OCI-LY3 (cell line): ENCODE data around the gene RGL3.
"Not testable (repeated sequence)": the region's sequence is repeated elsewhere in the genome, so short reads cannot be mapped to it uniquely, and the experiment has no call there.

Experiments used
- H2AFZ ChIP-seq: fragments of 200-600, 300-600 bp; shearing (Covaris generic); 2 replicates; pipeline ENCODE4 v1.6.0; 2014; ENCODE audit warnings: antibody characterized with exemption, low read depth, low read length
- H3K27ac ChIP-seq: fragments of 200-600, 300-600 bp; sonication (generic); 2 replicates; pipeline ENCODE4 v1.5.1; 2014; ENCODE audit warnings: mild to moderate bottlenecking, low read length, moderate library complexity, mixed read lengths
- H3K27me3 ChIP-seq: fragments of 200-600, 300-600 bp; sonication (generic); 2 replicates; pipeline ENCODE4 v1.6.1; 2014; ENCODE audit warnings: low read depth, low read length, mixed read lengths
- H3K36me3 ChIP-seq: fragments of 200-600, 300-600 bp; sonication (generic); replicated peaks from 2 replicates; pipeline ENCODE3; 2014; ENCODE audit warnings: low read depth, low read length, mixed read lengths
- H3K4me1 ChIP-seq: fragments of 300-600, 200-600 bp; sonication (generic); 2 replicates; pipeline ENCODE4 v1.6.1; 2014; ENCODE audit warnings: low read length, mixed read lengths
- H3K4me2 ChIP-seq: fragments of 200-600, 300-600 bp; sonication (generic); 2 replicates; pipeline ENCODE4 v1.6.1; 2014; ENCODE audit warnings: low read length, mixed read lengths
- H3K4me3 ChIP-seq: fragments of 300-600, 200-600 bp; sonication (generic); 2 replicates; pipeline ENCODE4 v1.5.1; 2014; ENCODE audit warnings: antibody characterized with exemption, mild to moderate bottlenecking, low read length, moderate library complexity
- H3K79me2 ChIP-seq: fragments of 300-600, 200-600 bp; shearing (Covaris generic); 2 replicates; pipeline ENCODE4 v1.6.1; 2014; ENCODE audit warnings: mild to moderate bottlenecking, low read length, mixed read lengths
- H3K9ac ChIP-seq: fragments of 300-600, 200-600 bp; shearing (Covaris generic); 2 replicates; pipeline ENCODE4 v1.6.0; 2014; ENCODE audit warnings: mild to moderate bottlenecking, low read length, moderate library complexity
- H3K9me3 ChIP-seq: fragments of 200-600, 300-600 bp; shearing (Covaris generic); 2 replicates; pipeline ENCODE4 v1.6.1; 2014; ENCODE audit warnings: low read length, mixed read lengths; ENCODE audit not compliant: insufficient read depth
- H4K20me1 ChIP-seq: fragments of 200-600, 300-600 bp; sonication (generic); 2 replicates; pipeline ENCODE4 v1.6.1; 2016; ENCODE audit warnings: low read length, mixed read lengths; ENCODE audit not compliant: insufficient read depth
- CTCF ChIP-seq: fragments of 200-600, 300-600 bp; sonication (generic); IDR thresholded peaks from 2 replicates; pipeline ENCODE4 v1.5.1; 2014; ENCODE audit warnings: antibody characterized with exemption, low read length, low read depth
- EZH2phosphoT487 ChIP-seq: fragments of 200-600 bp; shearing (Covaris generic); IDR thresholded peaks from 2 replicates; pipeline ENCODE4 v1.6.1; 2018; ENCODE audit warnings: antibody characterized with exemption, mixed run types, low read depth

RGL3 gene

GRCh38 chr19:11418549-11419506, at the start of gene RGL3:
RGL3 (minus strand) TSS chr19:11419314; CDS start chr19:11419278, 36 bp downstream.
- Histone ChIP-seq H3K4me1 (peaks cover 9% of the 10 kb centered on the region), H2AFZ (no peak within 1 kb of the TSS), H3K27ac (no peak within 1 kb of the TSS), H3K27me3 (0 out of 2 replicates have a peak, but pooled peaks cover 6% of the 10 kb centered on the region), H3K36me3 (no peaks in the 10 kb centered on the region), H3K4me3 (no peak within 1 kb of the TSS), H4K20me1 (no peaks in the 10 kb centered on the region), H3K9ac (no peak within 1 kb of the TSS), H3K79me2 (no peaks in the 10 kb centered on the region), H3K9me3 (no peaks in the 10 kb centered on the region), H3K4me2 (no peak within 1 kb of the TSS)
- TF ChIP-seq EZH2phosphoT487 = no peak
- no peak for TF ChIP-seq CTCF

- not testable (repeated sequence) for H3K9ac ChIP-seq, H3K4me2 ChIP-seq, H2AFZ ChIP-seq, H3K9me3 ChIP-seq, H3K36me3 ChIP-seq, H3K4me3 ChIP-seq, H4K20me1 ChIP-seq, H3K27me3 ChIP-seq, H3K79me2 ChIP-seq, H3K4me1 ChIP-seq, H3K27ac ChIP-seq
Measured at GRCh38 chr19:11468266-11468845, 49.2 kb upstream of the RGL3 start.

- Histone ChIP-seq H3K79me2 (no peaks in the 10 kb centered on the region), H3K4me3 (no peak overlapping the region), H3K9ac (no peak overlapping the region), H3K36me3 (no peaks in the 10 kb centered on the region), H4K20me1 (no peaks in the 10 kb centered on the region), H2AFZ (no peak overlapping the region), H3K9me3 (no peaks in the 10 kb centered on the region), H3K27me3 (no peaks in the 10 kb centered on the region), H3K27ac (no peak overlapping the region), H3K4me2 (no peak overlapping the region), H3K4me1 (no peaks in the 10 kb centered on the region)
- TF ChIP-seq EZH2phosphoT487 (no peak), CTCF (no peak)
Measured at GRCh38 chr19:11465600-11465999, 46.5 kb upstream of the RGL3 start.

GRCh38 chr19:11464333-11465265, 45.5 kb upstream of the RGL3 start:
- H3K27me3 ChIP-seq = no peaks in the 10 kb centered on the region
- H3K9ac ChIP-seq = no peak overlapping the region
- no peak overlapping the region for H3K4me2 ChIP-seq
- H3K36me3 ChIP-seq = no peaks in the 10 kb centered on the region
- no peaks in the 10 kb centered on the region for H4K20me1 ChIP-seq
- no peak overlapping the region for H3K4me3 ChIP-seq
- H3K4me1 ChIP-seq = no peaks in the 10 kb centered on the region
- H3K79me2 ChIP-seq = no peaks in the 10 kb centered on the region
- no peak overlapping the region for H3K27ac ChIP-seq
- no peaks in the 10 kb centered on the region for H3K9me3 ChIP-seq
- H2AFZ ChIP-seq = no peak overlapping the region
- TF ChIP-seq EZH2phosphoT487 = no peak
- TF ChIP-seq CTCF = no peak
